BLaER1 treated with 17β-estradiol and CSF1 and Interleukin-3, amounts not matched to agents 10 nM and 100 nM (cell line): Measurements from ENCODE around the gene MRPL18.

Source experiments
- H3K27ac ChIP-seq, 11 experiments: shearing (Covaris generic); formaldehyde crosslinking; 2 replicates each; pipeline ENCODE4 v1.8.1; 2022
- H3K27me3 ChIP-seq, 11 experiments: shearing (Covaris generic); formaldehyde crosslinking; 2 replicates each; pipeline ENCODE4 v1.8.1; 2022
- H3K36me3 ChIP-seq, 11 experiments: shearing (Covaris generic); formaldehyde crosslinking; 2 replicates each; pipeline ENCODE4 v1.8.1; 2022
- H3K4me1 ChIP-seq, 10 experiments: shearing (Covaris generic); formaldehyde crosslinking; 2 replicates each; pipeline ENCODE4 v1.8.1; 2022
- H3K4me2 ChIP-seq, 11 experiments: shearing (Covaris generic); formaldehyde crosslinking; 2 replicates each; pipeline ENCODE4 v1.8.1; 2022
- H3K4me3 ChIP-seq, 10 experiments: shearing (Covaris generic); formaldehyde crosslinking; 2 replicates each; pipeline ENCODE4 v1.8.1; 2022
- H3K9ac ChIP-seq, 11 experiments: shearing (Covaris generic); formaldehyde crosslinking; 2 replicates each; pipeline ENCODE4 v1.8.1; 2022
- H3K9me3 ChIP-seq, 11 experiments: shearing (Covaris generic); formaldehyde crosslinking; replicated peaks in 1 of 11; 2 replicates each; pipeline ENCODE4 v1.8.1; 2022
- H4K20me1 ChIP-seq, 11 experiments: shearing (Covaris generic); formaldehyde crosslinking; 2 replicates each; pipeline ENCODE4 v1.8.1; 2022
- Cebpa-rat ChIP-seq, 11 experiments: shearing (Covaris generic); IDR thresholded peaks; 2 replicates each; pipeline ENCODE4 v1.8.1; 2022

The MRPL18 gene

DNA sequence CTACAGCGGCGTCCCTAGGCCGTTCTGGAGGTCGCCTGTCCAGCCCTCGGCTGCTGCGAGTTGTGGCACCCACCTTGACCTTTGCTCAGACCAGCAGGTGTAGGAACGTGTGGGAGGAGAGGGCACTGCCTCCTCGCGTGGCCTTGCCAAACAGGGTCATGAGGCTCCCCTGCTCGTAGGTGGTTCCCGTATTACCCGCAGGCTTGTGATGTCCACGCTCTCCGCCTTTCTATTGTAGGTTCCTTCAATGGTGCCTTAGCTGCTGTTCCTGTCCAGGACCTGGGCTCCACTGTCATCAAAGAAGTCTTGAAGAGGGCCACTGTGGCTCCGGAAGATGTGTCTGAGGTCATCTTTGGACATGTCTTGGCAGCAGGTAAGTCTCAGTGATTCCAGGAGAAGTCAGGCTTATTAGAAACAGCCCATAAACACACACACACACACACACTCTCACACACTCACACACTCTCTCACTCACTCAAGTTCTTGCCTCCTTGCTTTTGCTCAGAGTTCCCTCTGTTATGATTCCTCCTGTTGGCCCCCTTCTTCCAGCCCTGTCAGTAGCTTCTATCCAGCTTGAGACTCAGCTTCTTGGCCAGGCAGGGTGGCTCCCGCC, 27.5 kb upstream of the MRPL18 start:
- Histone ChIP-seq H3K36me3 (peaks cover 44 to 62% (median 57%) of the 10 kb centered on the region in 11 experiments), H3K9ac (peak overlapping the region; percentile 80 to 91 (median 87); a peak in 21 of 22 replicates), H3K27ac (peak overlapping the region in 10 of 11 experiments; percentile 53 to 92 (median 88); a peak in 13 of 22 replicates), H3K9me3 (no peaks in the 10 kb centered on the region), H4K20me1 (peaks cover 0 to 27% (median 9%) of the 10 kb centered on the region in 11 experiments; a peak in 9 of 22 replicates), H3K27me3 (no peaks in the 10 kb centered on the region), H3K4me3 (peak overlapping the region; percentile 65 to 91 (median 82)), H3K4me1 (peaks cover 19 to 39% (median 28%) of the 10 kb centered on the region in 10 experiments), H3K4me2 (peak overlapping the region; percentile 79 to 97 (median 94))
- no peak for TF ChIP-seq Cebpa-rat (IDR thresholded peaks at IDR 0.05)

DNA sequence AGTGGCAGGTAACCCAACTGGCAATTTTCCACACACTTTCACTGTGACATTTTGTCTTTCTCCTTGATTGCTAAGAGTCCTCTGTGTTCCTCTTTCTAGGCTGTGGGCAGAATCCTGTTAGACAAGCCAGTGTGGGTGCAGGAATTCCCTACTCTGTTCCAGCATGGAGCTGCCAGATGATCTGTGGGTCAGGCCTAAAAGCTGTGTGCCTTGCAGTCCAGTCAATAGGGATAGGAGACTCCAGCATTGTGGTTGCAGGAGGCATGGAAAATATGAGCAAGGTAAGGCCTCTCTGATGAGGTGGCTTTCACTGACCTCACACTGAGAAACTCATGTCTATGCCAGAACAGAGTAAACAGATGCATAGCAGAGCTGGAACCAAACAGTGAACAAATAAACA, 23.4 kb upstream of the MRPL18 start:
- Histone ChIP-seq H3K9me3 (peaks cover 2 to 15% (median 8%) of the 10 kb centered on the region in 11 experiments; a peak in 19 of 22 replicates), H4K20me1 (no peaks in the 10 kb centered on the region; a peak in 2 of 22 replicates), H3K9ac (no peak overlapping the region), H3K27ac (no peak overlapping the region), H3K27me3 (no peaks in the 10 kb centered on the region), H3K4me3 (no peak overlapping the region), H3K36me3 (peaks cover 69 to 90% (median 87%) of the 10 kb centered on the region in 11 experiments), H3K4me1 (peaks cover 7 to 11% (median 9%) of the 10 kb centered on the region in 10 experiments), H3K4me2 (no peak overlapping the region)
- no peak for TF ChIP-seq Cebpa-rat (IDR thresholded peaks at IDR 0.05)

DNA sequence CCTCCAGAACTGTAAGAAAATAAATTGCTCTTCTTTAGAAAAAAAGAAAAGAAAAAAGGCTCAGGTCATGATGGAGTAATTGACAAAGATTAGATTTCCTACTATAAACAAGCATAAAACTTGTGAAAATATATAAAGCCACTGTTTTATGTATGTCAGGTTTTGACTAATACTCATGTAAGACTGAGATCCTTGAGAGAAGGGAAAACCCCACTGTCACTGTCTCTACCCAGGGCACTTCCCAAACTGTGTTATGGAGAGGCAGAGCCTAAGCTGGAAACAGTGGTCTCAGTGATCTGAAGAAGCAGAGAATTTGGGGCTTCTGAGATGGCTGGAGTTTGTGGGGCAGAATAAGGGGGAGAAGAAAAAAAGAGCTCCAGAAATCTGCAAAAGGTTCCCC, 20.8 kb upstream of the MRPL18 start:
- Histone ChIP-seq H4K20me1 (no peaks in the 10 kb centered on the region; a peak in 1 of 22 replicates), H3K4me3 (no peak overlapping the region), H3K36me3 (peaks cover 72 to 94% (median 90%) of the 10 kb centered on the region in 11 experiments), H3K4me2 (no peak overlapping the region), H3K4me1 (no peaks in the 10 kb centered on the region), H3K9me3 (peaks cover 5 to 19% (median 15%) of the 10 kb centered on the region in 11 experiments; a peak in 19 of 22 replicates), H3K27ac (no peak overlapping the region), H3K27me3 (no peaks in the 10 kb centered on the region), H3K9ac (no peak overlapping the region)
- no peak for TF ChIP-seq Cebpa-rat (IDR thresholded peaks at IDR 0.05)

DNA sequence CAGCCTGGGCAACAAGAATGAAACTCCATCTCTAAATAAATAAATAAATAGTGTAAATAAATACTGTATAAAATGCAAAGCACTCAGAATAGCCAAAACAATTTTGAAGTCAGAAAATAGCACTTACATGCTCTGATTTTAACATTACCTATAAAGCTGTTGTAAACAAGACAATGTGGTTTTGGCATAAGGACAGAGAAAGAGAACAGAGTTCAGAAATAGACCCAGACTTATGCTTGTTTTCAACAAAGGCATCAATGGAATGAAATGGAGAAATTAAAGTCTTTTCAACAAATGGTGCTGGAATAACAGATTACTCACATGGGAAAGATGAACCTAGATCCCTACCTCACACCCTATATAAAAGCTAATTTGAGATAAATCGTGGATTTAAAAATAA, 18.1 kb upstream of the MRPL18 start:
- no peak overlapping the region for H3K9ac ChIP-seq
- peaks cover 72 to 95% (median 86%) of the 10 kb centered on the region in 11 experiments for H3K36me3 ChIP-seq
- peaks cover 5 to 19% (median 15%) of the 10 kb centered on the region in 11 experiments; a peak in 19 of 22 replicates for H3K9me3 ChIP-seq
- TF ChIP-seq Cebpa-rat (IDR thresholded peaks at IDR 0.05) = no peak
- H3K27me3 ChIP-seq = no peaks in the 10 kb centered on the region
- H4K20me1 ChIP-seq = peaks cover 0 to 19% (median 4%) of the 10 kb centered on the region in 11 experiments; a peak in 10 of 22 replicates
- H3K4me2 ChIP-seq = no peak overlapping the region
- no peaks in the 10 kb centered on the region for H3K4me1 ChIP-seq
- H3K27ac ChIP-seq = no peak overlapping the region
- no peak overlapping the region for H3K4me3 ChIP-seq

DNA sequence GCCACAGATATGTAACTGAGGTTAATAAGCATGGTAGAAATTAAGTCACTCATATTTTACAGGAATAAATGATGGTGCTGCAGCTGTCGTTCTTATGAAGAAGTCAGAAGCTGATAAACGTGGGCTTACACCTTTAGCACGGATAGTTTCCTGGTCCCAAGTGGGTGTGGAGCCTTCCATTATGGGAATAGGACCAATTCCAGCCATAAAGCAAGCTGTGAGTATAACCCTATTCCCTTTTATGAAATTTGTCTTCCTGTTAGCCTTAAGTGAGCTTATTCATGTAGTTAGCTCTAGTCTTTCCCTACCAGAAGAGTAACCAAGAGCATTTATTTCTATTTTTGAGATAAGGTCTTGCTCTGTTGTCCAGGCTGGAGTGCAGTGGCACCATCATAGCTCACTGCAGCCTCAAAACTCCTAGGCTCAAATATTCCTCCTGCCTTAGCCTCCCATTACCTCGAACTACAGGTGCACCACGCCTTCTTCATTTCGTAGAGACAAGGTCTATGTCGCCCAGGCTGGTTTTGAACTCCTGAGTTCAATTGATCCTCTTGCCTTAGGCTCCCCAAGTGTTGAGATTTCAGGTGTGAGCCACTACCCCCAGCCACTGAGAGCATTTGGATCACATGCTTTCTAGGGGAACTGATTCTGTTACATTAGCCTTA, 12.9 kb upstream of the MRPL18 start:
- peaks cover 78 to 95% (median 87%) of the 10 kb centered on the region in 11 experiments for H3K36me3 ChIP-seq
- peaks cover 11 to 71% (median 50%) of the 10 kb centered on the region in 11 experiments; a peak in 21 of 22 replicates for H4K20me1 ChIP-seq
- H3K27ac ChIP-seq = no peak overlapping the region
- H3K9me3 ChIP-seq = peaks cover 0 to 5% (median 2%) of the 10 kb centered on the region in 11 experiments; a peak in 11 of 22 replicates
- no peak overlapping the region for H3K9ac ChIP-seq
- no peak for TF ChIP-seq Cebpa-rat (IDR thresholded peaks at IDR 0.05)
- H3K4me1 ChIP-seq = no peaks in the 10 kb centered on the region; a peak in 1 of 20 replicates
- H3K4me3 ChIP-seq = no peak overlapping the region
- no peaks in the 10 kb centered on the region for H3K27me3 ChIP-seq
- no peak overlapping the region for H3K4me2 ChIP-seq

DNA sequence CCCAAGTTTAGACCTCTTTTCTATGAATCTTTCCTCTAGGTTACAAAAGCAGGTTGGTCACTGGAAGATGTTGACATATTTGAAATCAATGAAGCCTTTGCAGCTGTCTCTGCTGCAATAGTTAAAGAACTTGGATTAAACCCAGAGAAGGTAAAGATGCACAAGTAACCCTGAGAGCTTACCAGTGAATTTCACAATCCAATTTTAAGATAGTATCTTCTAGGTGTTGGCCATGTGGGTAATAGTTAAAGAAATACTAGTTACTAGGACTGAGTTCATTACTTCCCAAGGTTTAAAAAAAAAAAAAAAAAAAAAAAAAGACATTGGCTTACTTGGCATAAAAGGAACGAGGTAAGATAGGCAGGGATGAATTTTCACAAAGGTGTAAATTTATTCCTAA, 12.1 kb upstream of the MRPL18 start:
- Histone ChIP-seq H3K4me2 (no peak overlapping the region), H3K36me3 (peaks cover 78 to 95% (median 88%) of the 10 kb centered on the region in 11 experiments), H3K9ac (no peak overlapping the region), H3K9me3 (no peaks in the 10 kb centered on the region), H3K4me1 (no peaks in the 10 kb centered on the region; a peak in 1 of 20 replicates), H3K27me3 (no peaks in the 10 kb centered on the region), H4K20me1 (peaks cover 19 to 78% (median 58%) of the 10 kb centered on the region in 11 experiments; a peak in 21 of 22 replicates), H3K4me3 (no peak overlapping the region), H3K27ac (no peak overlapping the region)
- TF ChIP-seq Cebpa-rat (IDR thresholded peaks at IDR 0.05) = no peak

DNA sequence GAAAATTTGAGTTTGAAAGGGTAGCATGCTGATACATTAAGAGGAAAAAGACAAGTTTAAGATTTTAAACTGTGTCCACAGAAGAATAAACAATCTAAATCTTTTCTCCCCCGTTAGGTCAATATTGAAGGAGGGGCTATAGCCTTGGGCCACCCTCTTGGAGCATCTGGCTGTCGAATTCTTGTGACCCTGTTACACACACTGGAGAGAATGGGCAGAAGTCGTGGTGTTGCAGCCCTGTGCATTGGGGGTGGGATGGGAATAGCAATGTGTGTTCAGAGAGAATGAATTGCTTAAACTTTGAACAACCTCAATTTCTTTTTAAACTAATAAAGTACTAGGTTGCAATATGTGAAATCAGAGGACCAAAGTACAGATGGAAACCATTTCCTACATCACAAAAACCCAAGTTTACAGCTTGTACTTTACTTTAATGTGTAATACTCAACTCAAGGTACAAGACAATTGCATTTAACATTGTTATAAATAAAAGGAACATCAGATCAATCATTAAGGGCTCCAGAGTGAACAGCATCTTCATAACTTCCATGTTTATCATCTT, 11.6 kb upstream of the MRPL18 start:
- peaks cover 21 to 83% (median 63%) of the 10 kb centered on the region in 11 experiments; a peak in 21 of 22 replicates for H4K20me1 ChIP-seq
- H3K27ac ChIP-seq = no peak overlapping the region
- no peaks in the 10 kb centered on the region for H3K27me3 ChIP-seq
- no peak for TF ChIP-seq Cebpa-rat (IDR thresholded peaks at IDR 0.05)
- H3K9ac ChIP-seq = no peak overlapping the region
- H3K4me3 ChIP-seq = no peak overlapping the region
- H3K36me3 ChIP-seq = peaks cover 80 to 96% (median 89%) of the 10 kb centered on the region in 11 experiments
- H3K4me1 ChIP-seq = no peaks in the 10 kb centered on the region; a peak in 2 of 20 replicates
- H3K9me3 ChIP-seq = no peaks in the 10 kb centered on the region
- H3K4me2 ChIP-seq = no peak overlapping the region

DNA sequence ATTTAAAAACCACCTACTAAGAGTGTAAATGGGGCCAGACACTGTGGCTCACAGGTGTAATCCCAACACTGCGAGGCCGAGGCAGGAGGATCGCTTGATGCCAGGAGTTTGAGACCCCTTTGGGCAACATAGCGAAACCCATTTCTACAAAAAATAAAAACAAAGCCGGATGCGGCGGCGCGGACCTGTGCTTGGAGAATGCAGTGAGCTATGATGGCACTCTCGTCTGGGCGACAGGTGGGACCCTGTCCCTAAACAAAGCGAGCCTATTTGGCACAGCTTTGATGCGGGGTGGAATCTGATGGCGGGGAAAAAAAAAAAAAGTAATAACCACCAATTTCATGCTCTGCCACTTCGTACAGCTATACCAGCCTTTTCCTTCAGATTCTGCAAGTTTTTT, 2.0 kb upstream of the MRPL18 start:
- Histone ChIP-seq H3K27me3 (no peaks in the 10 kb centered on the region), H3K36me3 (peaks cover 60 to 73% (median 67%) of the 10 kb centered on the region in 11 experiments), H3K9ac (peak overlapping the region; percentile 93 to 99 (median 96)), H3K4me1 (peaks cover 35 to 47% (median 44%) of the 10 kb centered on the region in 10 experiments), H3K27ac (peak overlapping the region; percentile 83 to 95 (median 93); a peak in 21 of 22 replicates), H3K9me3 (no peaks in the 10 kb centered on the region), H3K4me3 (peak overlapping the region; percentile 87 to 100 (median 98)), H4K20me1 (peaks cover 46 to 87% (median 68%) of the 10 kb centered on the region in 11 experiments; a peak in 21 of 22 replicates), H3K4me2 (peak overlapping the region; percentile 91 to 98 (median 95))
- TF ChIP-seq Cebpa-rat (IDR thresholded peaks at IDR 0.05) = no peak
